ENCODE results near the gene SOS1.
"Not testable (repeated sequence)": the region's sequence is repeated elsewhere in the genome, so short reads cannot be mapped to it uniquely, and the experiment has no call there.

SOS1 gene

DNA sequence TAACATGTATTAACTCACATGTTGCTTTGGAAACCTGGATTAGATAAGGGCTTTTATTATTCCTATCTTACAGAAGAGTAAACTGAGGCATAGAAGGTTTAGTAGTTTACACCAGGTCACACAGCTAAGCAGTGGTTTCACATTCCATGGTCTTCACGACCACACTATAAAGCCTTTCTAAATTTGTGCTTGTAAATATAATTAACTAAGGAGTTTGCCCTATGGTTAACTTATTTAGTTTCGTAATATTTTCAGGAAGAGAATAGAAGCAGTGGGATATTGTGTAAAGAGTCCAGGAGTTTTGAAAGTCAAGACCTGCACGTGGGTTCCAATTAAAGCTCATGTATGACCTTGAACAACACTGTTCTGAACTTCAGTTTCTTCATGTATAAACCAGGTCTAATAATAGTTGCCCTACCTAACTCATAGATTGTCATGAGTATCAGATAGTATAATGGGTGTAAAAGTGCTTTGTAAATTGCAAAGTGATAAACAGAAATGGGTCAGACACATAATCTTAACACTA lies 19.5 kb upstream of the SOS1 start:
- TF ChIP-seq NFRKB (IDR thresholded peaks at IDR 0.05) = no peak
- TF ChIP-seq FOXK2 (IDR thresholded peaks at IDR 0.05) = no peak
- no peak for TF ChIP-seq ZNF384 (IDR thresholded peaks at IDR 0.05)
- TF ChIP-seq LEF1 (IDR thresholded peaks at IDR 0.05; ENCODE audit: borderline replicate concordance) = no peak
- TF ChIP-seq ELF4 (IDR thresholded peaks at IDR 0.05) = no peak
- no peak for TF ChIP-seq SUZ12 (IDR thresholded peaks at IDR 0.05)
- ChIA-PET POLR2A (no interaction called here), CTCF (no interaction called here)
- DNase-seq (ENCODE audit: extremely low spot score) = no peak

DNA sequence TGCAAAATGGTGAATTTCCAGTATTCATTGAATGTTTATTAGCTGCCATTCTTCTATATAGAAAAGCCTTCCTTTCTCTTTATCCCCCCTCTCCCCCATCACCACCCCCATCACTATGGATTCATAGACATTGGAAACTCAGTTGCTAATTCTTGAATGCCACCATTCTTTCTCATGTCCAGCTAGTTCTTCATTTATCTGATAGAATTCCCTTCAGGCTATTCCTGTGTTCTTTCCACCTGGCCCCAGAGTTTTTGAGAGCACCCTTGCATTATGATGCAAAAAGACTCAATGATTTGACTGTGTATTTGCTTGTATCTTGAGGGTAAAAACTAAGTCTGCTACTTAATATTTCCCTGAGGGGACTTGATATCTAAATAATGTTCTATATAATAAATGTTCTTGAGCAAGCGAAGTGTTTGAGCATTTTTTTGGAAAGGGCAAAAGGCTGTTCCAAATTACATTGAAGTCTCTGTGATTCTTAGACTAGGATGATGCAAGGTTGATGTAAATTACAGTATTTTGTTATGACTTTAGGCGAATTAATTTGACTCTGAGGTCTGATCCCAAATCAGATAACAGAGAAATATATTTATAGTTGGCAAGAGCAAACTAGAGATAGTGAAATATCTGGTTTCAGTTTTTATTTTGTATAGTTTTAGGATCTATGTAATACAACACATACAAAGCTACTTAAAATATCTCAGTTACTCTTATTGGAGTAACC lies 18.8 kb upstream of the SOS1 start:
- TF ChIP-seq, protein P1, sequence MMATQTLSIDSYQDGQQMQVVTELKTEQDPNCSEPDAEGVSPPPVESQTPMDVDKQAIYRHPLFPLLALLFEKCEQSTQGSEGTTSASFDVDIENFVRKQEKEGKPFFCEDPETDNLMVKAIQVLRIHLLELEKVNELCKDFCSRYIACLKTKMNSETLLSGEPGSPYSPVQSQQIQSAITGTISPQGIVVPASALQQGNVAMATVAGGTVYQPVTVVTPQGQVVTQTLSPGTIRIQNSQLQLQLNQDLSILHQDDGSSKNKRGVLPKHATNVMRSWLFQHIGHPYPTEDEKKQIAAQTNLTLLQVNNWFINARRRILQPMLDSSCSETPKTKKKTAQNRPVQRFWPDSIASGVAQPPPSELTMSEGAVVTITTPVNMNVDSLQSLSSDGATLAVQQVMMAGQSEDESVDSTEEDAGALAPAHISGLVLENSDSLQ (IDR thresholded peaks at IDR 0.05) = no peak
- no peak for TF ChIP-seq CTBP1 (IDR thresholded peaks at IDR 0.05; ENCODE audit: borderline replicate concordance)

DNA sequence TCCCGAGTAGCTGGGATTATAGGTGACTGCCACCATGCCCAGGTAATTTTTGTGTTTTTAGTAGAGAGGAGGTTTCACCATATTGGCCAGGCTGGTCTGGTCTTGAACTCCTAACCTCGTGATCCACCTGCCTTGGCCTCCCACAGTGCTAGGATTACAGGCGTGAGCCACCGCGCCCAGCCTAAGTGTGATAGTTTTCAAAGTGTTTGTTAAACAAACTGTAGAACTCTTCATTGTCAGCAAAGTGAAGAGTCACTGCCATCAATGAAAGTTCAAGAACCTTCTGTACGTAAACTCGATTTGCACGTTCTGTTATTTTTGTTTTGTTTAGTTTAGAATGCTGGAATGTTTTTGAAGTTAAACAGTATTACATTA lies 18.0 kb upstream of the SOS1 start:
- no peak for TF ChIP-seq HDGF (IDR thresholded peaks at IDR 0.05; ENCODE audit: borderline replicate concordance)
- TF ChIP-seq CTBP1 (IDR thresholded peaks at IDR 0.05; ENCODE audit: borderline replicate concordance) = no peak
- TF ChIP-seq SP1 (IDR thresholded peaks at IDR 0.05) = no peak
- TF ChIP-seq ZNF384 (IDR thresholded peaks at IDR 0.05) = no peak
- TF ChIP-seq FOXA1 (IDR thresholded peaks at IDR 0.05) = no peak
- TF ChIP-seq BHLHE40 (IDR thresholded peaks at IDR 0.05; ENCODE audit: borderline replicate concordance) = no peak
- no peak for TF ChIP-seq L3MBTL2 (conservative IDR thresholded peaks at IDR 0.05)
- TF ChIP-seq ARNT (IDR thresholded peaks at IDR 0.05) = no peak
- no peak for TF ChIP-seq SUZ12 (IDR thresholded peaks at IDR 0.05)
- no peak for TF ChIP-seq FOXK2 (IDR thresholded peaks at IDR 0.05)
- TF ChIP-seq ELF4 (IDR thresholded peaks at IDR 0.05) = no peak
- TF ChIP-seq, protein P1 (IDR thresholded peaks at IDR 0.05) = no peak
- no peak for DNase-seq (ENCODE audit: extremely low spot score)
- ChIA-PET CTCF (interaction anchor here (0.8 kb wide), 1 partner anchor 13 kb away, joined by 3 read pairs; no protein-coding TSS in a partner anchor), POLR2A (interaction anchor here (1.1 kb wide), 1 partner anchor 15 kb away, joined by 3 read pairs; no protein-coding TSS in a partner anchor)

More for the DNA sequence above, 18.8 kb upstream of the SOS1 start:
- DNase-seq (ENCODE audit: extremely low spot score) = no peak
- ChIA-PET CTCF (interaction anchor here (0.8 kb wide), 1 partner anchor 14 kb away, joined by 3 read pairs; no protein-coding TSS in a partner anchor), POLR2A (no interaction called here)

DNA sequence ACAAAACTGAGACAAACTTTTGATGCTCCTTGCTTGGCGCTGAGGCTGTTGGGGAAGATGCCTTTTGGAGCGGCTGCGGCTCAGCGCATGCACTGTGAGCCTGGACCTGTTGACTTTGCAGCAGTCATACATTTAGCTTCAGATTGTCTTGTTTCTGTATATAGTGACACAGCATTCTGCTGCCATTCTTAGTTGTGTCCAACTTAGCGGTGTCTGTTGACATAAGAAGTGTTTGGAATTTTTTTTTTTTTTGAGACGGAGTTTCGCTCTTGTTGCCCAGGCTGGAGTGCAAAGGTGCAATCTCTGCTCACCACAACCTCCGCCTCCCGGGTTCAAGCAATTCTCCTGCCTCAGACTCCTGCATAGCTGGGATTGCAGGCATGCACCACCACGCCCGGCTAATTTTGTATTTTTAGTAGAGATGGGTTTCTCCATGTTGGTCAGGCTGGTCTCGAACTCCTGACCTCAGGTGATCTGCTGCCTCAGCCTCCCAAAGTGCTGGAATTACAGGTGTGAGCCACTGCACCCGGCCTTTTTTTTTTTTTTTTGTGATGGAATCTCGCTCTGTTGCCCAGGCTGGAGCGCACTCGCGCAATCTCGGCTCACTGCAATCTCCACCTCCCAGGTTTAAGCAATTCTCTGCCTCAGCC lies 17.5 kb upstream of the SOS1 start:
- POLR2A ChIA-PET = interaction anchor here (1.1 kb wide), 1 partner anchor 14 kb away, joined by 3 read pairs; no protein-coding TSS in a partner anchor
- CTCF ChIA-PET; DNase-seq (ENCODE audit: extremely low spot score): not testable (repeated sequence)

DNA sequence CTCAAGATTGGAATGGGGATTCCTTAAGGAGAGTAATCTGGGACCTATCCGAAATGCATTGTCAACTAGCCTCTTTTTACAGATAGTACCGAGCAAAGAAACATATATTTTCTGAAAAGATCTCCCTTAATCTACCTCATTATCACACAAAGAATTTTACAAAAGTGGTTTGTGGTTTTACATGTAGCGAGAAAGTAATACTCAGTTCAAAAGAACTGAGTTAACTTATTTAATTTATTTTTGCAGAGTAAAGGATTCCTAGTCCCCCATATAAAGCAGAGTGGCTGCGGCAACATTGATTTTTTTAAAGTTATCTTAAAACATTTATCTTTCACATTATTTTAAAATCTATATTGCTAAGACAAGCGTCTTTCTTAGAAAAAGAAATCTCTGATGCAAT lies 15.9 kb upstream of the SOS1 start:
- no peak for TF ChIP-seq SUZ12 (IDR thresholded peaks at IDR 0.05)
- ChIA-PET CTCF (interaction anchor here (0.7 kb wide), 1 partner anchor 12 kb away, joined by 5 read pairs; no protein-coding TSS in a partner anchor), POLR2A (no interaction called here)
- DNase-seq (ENCODE audit: extremely low spot score) = no peak

DNA sequence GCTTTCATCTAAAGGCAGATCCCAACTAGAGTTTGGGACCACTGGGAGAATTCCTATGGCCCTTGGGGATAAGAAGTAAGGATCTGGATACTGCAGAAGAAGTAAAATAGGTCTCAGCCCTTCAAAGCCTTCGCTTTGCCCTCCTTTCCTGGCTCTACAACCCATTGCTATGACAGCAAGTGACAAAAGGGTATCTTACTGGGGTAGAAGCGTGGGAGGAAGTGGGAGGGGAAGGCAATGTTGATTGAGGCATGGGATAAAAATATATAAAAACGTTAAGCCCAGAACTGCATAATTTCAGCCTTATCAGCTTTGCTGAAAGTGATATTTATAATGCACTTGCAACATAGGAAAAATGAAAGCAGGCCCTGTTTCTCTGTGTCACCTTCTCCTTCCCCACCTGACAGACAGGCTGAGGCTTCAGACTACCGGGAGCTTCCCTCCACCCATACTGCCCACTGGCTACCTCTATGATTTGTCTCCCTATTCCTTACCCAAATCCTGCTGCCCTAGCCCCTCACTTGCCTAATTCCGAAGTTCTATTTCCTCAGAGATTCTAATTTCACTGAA lies 14.9 kb upstream of the SOS1 start:
- ChIA-PET CTCF (interaction anchor here (0.7 kb wide), 1 partner anchor 11 kb away, joined by 5 read pairs; no protein-coding TSS in a partner anchor), POLR2A (interaction anchor here (0.8 kb wide), 1 partner anchor 11 kb away, joined by 4 read pairs; no protein-coding TSS in a partner anchor)
- DNase-seq (ENCODE audit: extremely low spot score) = no peak
- TF ChIP-seq SP1 (IDR thresholded peaks at IDR 0.05) = no peak
- no peak for TF ChIP-seq LEF1 (IDR thresholded peaks at IDR 0.05; ENCODE audit: borderline replicate concordance)
- TF ChIP-seq TARDBP (IDR thresholded peaks at IDR 0.05) = no peak
- no peak for TF ChIP-seq HDGF (IDR thresholded peaks at IDR 0.05; ENCODE audit: borderline replicate concordance)
- TF ChIP-seq FOXK2 (IDR thresholded peaks at IDR 0.05) = no peak
- no peak for TF ChIP-seq BHLHE40 (IDR thresholded peaks at IDR 0.05; ENCODE audit: borderline replicate concordance)

DNA sequence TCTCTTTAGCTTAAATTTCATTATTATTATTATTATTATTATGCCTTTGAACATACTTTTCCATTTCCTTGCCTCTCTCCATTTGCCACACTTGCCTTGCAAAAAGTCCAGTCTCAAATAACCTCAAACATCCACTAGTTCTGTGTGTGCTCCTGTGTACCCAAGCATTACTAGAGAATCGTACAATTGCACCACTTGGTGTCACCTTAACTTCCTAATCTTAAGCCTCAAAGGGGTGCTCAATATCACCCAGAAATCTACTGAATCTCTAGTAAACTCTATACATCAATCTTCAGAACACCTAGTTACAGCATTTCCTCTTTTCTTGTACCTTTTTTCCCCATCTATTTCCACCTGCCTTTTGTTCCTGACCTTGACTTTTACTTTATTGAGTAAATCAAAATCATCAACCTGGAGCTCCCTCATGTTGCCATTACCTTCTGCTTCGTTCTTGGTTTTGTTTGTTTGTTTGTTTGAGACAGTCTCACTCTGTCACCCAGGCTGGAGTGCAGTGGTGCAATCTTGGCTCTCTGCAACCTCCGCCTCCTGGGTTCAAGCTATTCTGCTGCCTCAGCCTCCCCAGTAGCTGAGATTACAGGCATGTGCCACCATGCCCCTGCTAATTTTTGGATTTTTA lies 12.5 kb upstream of the SOS1 start:
- TF ChIP-seq FOXA1 (IDR thresholded peaks at IDR 0.05) = no peak
- TF ChIP-seq BHLHE40 (IDR thresholded peaks at IDR 0.05; ENCODE audit: borderline replicate concordance) = no peak
- TF ChIP-seq ARNT (IDR thresholded peaks at IDR 0.05) = no peak
- ChIA-PET CTCF (interaction anchor here (0.6 kb wide), 1 partner anchor 18 kb away, joined by 3 read pairs; no protein-coding TSS in a partner anchor), POLR2A (interaction anchor here (1.8 kb wide), 1 partner anchor 9 kb away, joined by 11 read pairs; no protein-coding TSS in a partner anchor)
- DNase-seq (ENCODE audit: extremely low spot score) = no peak

Measured in HEK293T (cell line).